ENCODE data around the gene RAET1L. TPM values are rescaled to one million over a fixed set of nuclear protein-coding genes. Genes with fewer than 3 reads are reported as not detected.

The RAET1L gene
- total and polyA plus RNA-seq, 9 of the 15 experiments (the other 6 are each of a cell fraction or from before 2014, with no cell fraction given): not detected

DNA sequence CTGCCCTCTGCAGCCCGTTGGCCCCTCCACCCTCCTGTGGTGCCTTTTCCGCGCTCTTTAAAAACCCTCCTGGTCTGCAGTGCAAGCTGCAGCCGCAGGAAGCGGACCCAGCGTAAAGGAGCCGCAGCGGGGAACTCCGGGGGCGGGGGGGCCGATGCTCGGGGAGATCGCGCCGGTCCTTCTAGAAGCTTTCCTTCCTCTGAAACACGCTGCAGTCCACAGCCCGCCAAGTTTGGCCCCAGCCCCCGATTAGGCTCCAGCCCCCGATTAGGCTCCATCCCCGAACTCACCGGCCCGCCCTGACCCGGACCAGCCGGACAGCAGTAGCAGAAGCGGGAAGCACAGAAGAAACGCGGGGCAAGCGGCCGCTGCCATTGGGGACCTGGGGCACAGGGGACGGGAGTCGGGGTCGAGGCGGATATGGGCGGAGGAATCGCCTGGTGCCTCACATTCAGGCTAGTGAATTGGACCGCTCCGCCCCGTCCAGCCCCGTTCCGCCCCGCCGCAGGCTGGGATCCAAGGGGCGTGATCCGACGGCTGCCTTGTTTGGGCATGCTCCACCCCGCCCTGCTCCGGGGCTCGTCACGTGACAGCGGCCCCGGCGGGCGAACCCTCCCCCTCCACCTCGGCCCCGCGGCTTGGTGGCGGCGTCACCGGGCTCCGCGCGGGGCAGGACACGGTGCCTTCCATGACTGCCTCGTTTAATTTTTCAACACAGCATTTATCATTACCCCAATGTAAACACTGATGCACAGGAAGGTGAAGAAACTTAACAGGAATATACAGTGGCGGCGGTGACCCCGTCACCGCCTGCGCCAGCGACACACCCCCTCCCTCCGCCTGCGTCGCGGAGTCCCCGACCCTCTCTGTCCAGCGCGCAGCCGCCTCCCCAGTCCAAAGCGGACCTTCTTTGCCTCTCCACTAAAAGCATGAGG lies 20.3 kb downstream of the RAET1L start (continued):
- TF ChIP-seq, protein P1, sequence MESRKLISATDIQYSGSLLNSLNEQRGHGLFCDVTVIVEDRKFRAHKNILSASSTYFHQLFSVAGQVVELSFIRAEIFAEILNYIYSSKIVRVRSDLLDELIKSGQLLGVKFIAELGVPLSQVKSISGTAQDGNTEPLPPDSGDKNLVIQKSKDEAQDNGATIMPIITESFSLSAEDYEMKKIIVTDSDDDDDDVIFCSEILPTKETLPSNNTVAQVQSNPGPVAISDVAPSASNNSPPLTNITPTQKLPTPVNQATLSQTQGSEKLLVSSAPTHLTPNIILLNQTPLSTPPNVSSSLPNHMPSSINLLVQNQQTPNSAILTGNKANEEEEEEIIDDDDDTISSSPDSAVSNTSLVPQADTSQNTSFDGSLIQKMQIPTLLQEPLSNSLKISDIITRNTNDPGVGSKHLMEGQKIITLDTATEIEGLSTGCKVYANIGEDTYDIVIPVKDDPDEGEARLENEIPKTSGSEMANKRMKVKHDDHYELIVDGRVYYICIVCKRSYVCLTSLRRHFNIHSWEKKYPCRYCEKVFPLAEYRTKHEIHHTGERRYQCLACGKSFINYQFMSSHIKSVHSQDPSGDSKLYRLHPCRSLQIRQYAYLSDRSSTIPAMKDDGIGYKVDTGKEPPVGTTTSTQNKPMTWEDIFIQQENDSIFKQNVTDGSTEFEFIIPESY (CRISPR knock-in tag; IDR thresholded peaks at IDR 0.05): no peak
- TF ChIP-seq SAFB (IDR thresholded peaks at IDR 0.05; ENCODE audit: borderline replicate concordance, low read depth, low read length) (no peak), ZBTB7A (IDR thresholded peaks at IDR 0.05; ENCODE audit: borderline replicate concordance, control insufficient read depth, low read depth, low read length) (peak; percentile 42; the same call in 1 of the 2 replicates), FIP1L1 (IDR thresholded peaks at IDR 0.05; ENCODE audit: low read depth, low read length, poor library complexity, severe bottlenecking) (no peak), SMAD1 (IDR thresholded peaks at IDR 0.05; ENCODE audit: low read depth, low read length, partially characterized antibody) (peak; percentile 59), ZNF3 (CRISPR knock-in tag; IDR thresholded peaks at IDR 0.05) (no peak), SMC3 (conservative IDR thresholded peaks at IDR 0.05; ENCODE audit: insufficient read depth, low read depth, low read length) (no peak), ZNF133 (CRISPR knock-in tag; IDR thresholded peaks at IDR 0.05) (no peak), KLF1 (tag; IDR thresholded peaks at IDR 0.05) (peak; percentile 92), HOXB6 (CRISPR knock-in tag; IDR thresholded peaks at IDR 0.05; ENCODE audit: borderline replicate concordance) (no peak), HSF4 (CRISPR knock-in tag; IDR thresholded peaks at IDR 0.05; ENCODE audit: borderline replicate concordance) (no peak), KAT8 (IDR thresholded peaks at IDR 0.05; ENCODE audit: low read depth) (no peak), ZFPM2 (CRISPR knock-in tag; IDR thresholded peaks at IDR 0.05) (no peak), GATAD2B (IDR thresholded peaks at IDR 0.05; ENCODE audit: borderline replicate concordance) (no peak), MXI1 (IDR thresholded peaks at IDR 0.05; ENCODE audit: low read depth, low read length) (peak; percentile 82), CBX8 (IDR thresholded peaks at IDR 0.05; ENCODE audit: borderline replicate concordance, extremely low read depth, low read depth, low read length, poor library complexity, severe bottlenecking) (no peak), ZKSCAN8 (CRISPR knock-in tag; IDR thresholded peaks at IDR 0.05) (no peak)
- TF ChIP-seq, protein P2, sequence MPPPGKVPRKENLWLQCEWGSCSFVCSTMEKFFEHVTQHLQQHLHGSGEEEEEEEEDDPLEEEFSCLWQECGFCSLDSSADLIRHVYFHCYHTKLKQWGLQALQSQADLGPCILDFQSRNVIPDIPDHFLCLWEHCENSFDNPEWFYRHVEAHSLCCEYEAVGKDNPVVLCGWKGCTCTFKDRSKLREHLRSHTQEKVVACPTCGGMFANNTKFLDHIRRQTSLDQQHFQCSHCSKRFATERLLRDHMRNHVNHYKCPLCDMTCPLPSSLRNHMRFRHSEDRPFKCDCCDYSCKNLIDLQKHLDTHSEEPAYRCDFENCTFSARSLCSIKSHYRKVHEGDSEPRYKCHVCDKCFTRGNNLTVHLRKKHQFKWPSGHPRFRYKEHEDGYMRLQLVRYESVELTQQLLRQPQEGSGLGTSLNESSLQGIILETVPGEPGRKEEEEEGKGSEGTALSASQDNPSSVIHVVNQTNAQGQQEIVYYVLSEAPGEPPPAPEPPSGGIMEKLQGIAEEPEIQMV (tag; conservative IDR thresholded peaks at IDR 0.05; ENCODE audit: low read depth): no peak

Data from K562 (cell line).